HG02759 (cell line): ENCODE results near the gene BATF2.
"Not testable (repeated sequence)": the region's sequence is repeated elsewhere in the genome, so short reads cannot be mapped to it uniquely, and the experiment has no call there.

Experiments
- ATAC-seq: cut with Tn5 transposase; IDR thresholded peaks from one replicate; pipeline ENCODE4 v1.9.1; 2021; ENCODE audit warnings: mild to moderate bottlenecking, moderate library complexity; ENCODE audit not compliant: unreplicated experiment

Gene BATF2

GRCh38 chr11:64996710-64997380 is at the start of gene BATF2:
Gene BATF2 (minus strand): TSS chr11:64996971. CDS start chr11:64996914, 57 bp downstream.
- no peak for ATAC-seq

- ATAC-seq: no peak
These were observed 49.0 kb upstream of the BATF2 start for GRCh38 chr11:65045728-65046127.

GRCh38 chr11:65045061-65045460 is 48.3 kb upstream of the BATF2 start:
- ATAC-seq: no peak

GRCh38 chr11:65043881-65044501 is 47.2 kb upstream of the BATF2 start:
- ATAC-seq: no peak

- ATAC-seq: no peak
These were observed 46.1 kb upstream of the BATF2 start for GRCh38 chr11:65042891-65043290.

- ATAC-seq: peak; percentile 87
These were observed 44.3 kb upstream of the BATF2 start, which contains the start of gene SAC3D1 for GRCh38 chr11:65040847-65041622. Gene SAC3D1 (plus strand): TSS chr11:65041210. CDS start chr11:65041293, 83 bp downstream.

GRCh38 chr11:65040520-65040846 is 43.7 kb upstream of the BATF2 start:
- no peak for ATAC-seq

GRCh38 chr11:65036931-65037330 is 40.2 kb upstream of the BATF2 start:
- no peak for ATAC-seq

- no peak for ATAC-seq
These were observed 38.8 kb upstream of the BATF2 start for GRCh38 chr11:65035579-65035978.

GRCh38 chr11:65034423-65034822 is 37.7 kb upstream of the BATF2 start:
- no peak for ATAC-seq

GRCh38 chr11:65032216-65032615 is 35.4 kb upstream of the BATF2 start:
- ATAC-seq: no peak

- ATAC-seq: peak; percentile 87
These were observed 30.7 kb upstream of the BATF2 start, which contains the start of gene SNX15 for GRCh38 chr11:65027213-65028067. Gene SNX15 (plus strand): TSS chr11:65027439. CDS start chr11:65027538, 99 bp downstream.

GRCh38 chr11:65026810-65027209 is 30.0 kb upstream of the BATF2 start:
- no peak for ATAC-seq

- ATAC-seq: not testable (repeated sequence)
These were observed 26.7 kb upstream of the BATF2 start for GRCh38 chr11:65023502-65023901.

GRCh38 chr11:65021509-65021908 is 24.7 kb upstream of the BATF2 start:
- ATAC-seq: no peak

GRCh38 chr11:65021003-65021402 is 24.2 kb upstream of the BATF2 start:
- ATAC-seq: no peak

- ATAC-seq: no peak
These were observed 23.1 kb upstream of the BATF2 start for GRCh38 chr11:65019824-65020223.

- ATAC-seq: no peak
These were observed 21.2 kb upstream of the BATF2 start for GRCh38 chr11:65017937-65018336.

GRCh38 chr11:65016705-65017104 is 19.9 kb upstream of the BATF2 start:
- no peak for ATAC-seq

- ATAC-seq: no peak
These were observed 18.0 kb upstream of the BATF2 start for GRCh38 chr11:65014726-65015227.
